Skeletal muscle tissue (tissue), 4 donors: Measurements from ENCODE around the gene SPTSSA. TPM values are rescaled to one million over a fixed set of nuclear protein-coding genes. Genes with fewer than 3 reads are reported as not detected.

Experiments
- H3K27ac ChIP-seq: one replicate; pipeline ENCODE4 v1.7.0; 2013; ENCODE audit warnings: mild to moderate bottlenecking, low read depth, low read length, inconsistent platforms
- H3K27me3 ChIP-seq, 3 donors: one replicate each; pipeline ENCODE4 v1.7.0; 2013; ENCODE audit warnings: low read length in 3 of 3; ENCODE audit not compliant: control insufficient read depth in 3 of 3, insufficient read depth in 3 of 3
- H3K36me3 ChIP-seq, 3 donors: one replicate each; pipeline ENCODE4 v1.7.0; 2013; ENCODE audit warnings: low read length in 3 of 3; ENCODE audit not compliant: control insufficient read depth in 3 of 3, insufficient read depth in 3 of 3
- H3K4me1 ChIP-seq, 3 donors: one replicate each; pipeline ENCODE4 v1.7.0; 2013; ENCODE audit warnings: low read length in 3 of 3, mild to moderate bottlenecking in 3 of 3; ENCODE audit not compliant: control insufficient read depth in 3 of 3, insufficient read depth in 3 of 3
- H3K4me3 ChIP-seq, 3 donors: one replicate each; pipeline ENCODE4 v1.7.0; 2013; ENCODE audit warnings: low read length in 3 of 3
- H3K9ac ChIP-seq, 3 donors: one replicate each; pipeline ENCODE4 v1.7.0; 2013; ENCODE audit warnings: low read length in 3 of 3, mild to moderate bottlenecking in 3 of 3, moderate library complexity in 2 of 3, low read depth in 1 of 3
- H3K9me3 ChIP-seq, 3 donors: one replicate each; pipeline ENCODE4 v1.7.0; 2013; ENCODE audit warnings: low read length in 3 of 3; ENCODE audit not compliant: control insufficient read depth in 3 of 3
- total RNA-seq: library from RNA; depleted of rRNA; stranded (reverse); fragments of >200 nt; gene quantifications from one replicate; pipeline ENCODE4 v1.2.3, GENCODE V29; 2014
- donor health status: Osteomylitis.

Gene SPTSSA
- total RNA-seq, 1 donor from 2014 or later = 9.9 TPM

- Histone ChIP-seq H3K36me3 (peaks cover 0 to 5% (median 3%) of the 10 kb centered on the region in 3 donors), H3K27ac (no peak overlapping the region), H3K4me3 (no peak overlapping the region), H3K4me1 (peaks cover 10 to 21% (median 20%) of the 10 kb centered on the region in 3 donors), H3K27me3 (no peaks in the 10 kb centered on the region), H3K9ac (no peak overlapping the region), H3K9me3 (no peaks in the 10 kb centered on the region)
These were observed 4.9 kb downstream of the SPTSSA start for GRCh38 chr14:34457186-34457585.

GRCh38 chr14:34453226-34453625 is 8.8 kb downstream of the SPTSSA start:
- H3K4me1 ChIP-seq = peaks cover 5 to 7% (median 5%) of the 10 kb centered on the region in 3 donors
- no peak overlapping the region for H3K9ac ChIP-seq
- no peak overlapping the region for H3K27ac ChIP-seq
- H3K4me3 ChIP-seq = no peak overlapping the region
- H3K27me3 ChIP-seq = no peaks in the 10 kb centered on the region
- peaks cover 0 to 5% (median 3%) of the 10 kb centered on the region in 3 donors for H3K36me3 ChIP-seq
- no peaks in the 10 kb centered on the region for H3K9me3 ChIP-seq

GRCh38 chr14:34452258-34452822 is 9.7 kb downstream of the SPTSSA start:
- H3K4me1 ChIP-seq = peaks cover 5 to 7% (median 5%) of the 10 kb centered on the region in 3 donors
- no peaks in the 10 kb centered on the region for H3K27me3 ChIP-seq
- H3K27ac ChIP-seq = no peak overlapping the region
- H3K9ac ChIP-seq = no peak overlapping the region
- H3K36me3 ChIP-seq = peaks cover 0 to 5% (median 3%) of the 10 kb centered on the region in 3 donors
- no peak overlapping the region for H3K4me3 ChIP-seq
- H3K9me3 ChIP-seq = no peaks in the 10 kb centered on the region

GRCh38 chr14:34450958-34451357 is 11.1 kb downstream of the SPTSSA start:
- Histone ChIP-seq H3K27ac (no peak overlapping the region), H3K36me3 (peaks cover 0 to 5% (median 3%) of the 10 kb centered on the region in 3 donors), H3K4me3 (no peak overlapping the region), H3K9ac (no peak overlapping the region), H3K4me1 (peaks cover 5 to 7% (median 5%) of the 10 kb centered on the region in 3 donors), H3K27me3 (no peaks in the 10 kb centered on the region), H3K9me3 (no peaks in the 10 kb centered on the region)

GRCh38 chr14:34450542-34450915 is 11.5 kb downstream of the SPTSSA start:
- Histone ChIP-seq H3K9me3 (no peaks in the 10 kb centered on the region), H3K27me3 (no peaks in the 10 kb centered on the region), H3K9ac (no peak overlapping the region), H3K27ac (no peak overlapping the region), H3K4me3 (no peak overlapping the region), H3K36me3 (peaks cover 0 to 5% (median 2%) of the 10 kb centered on the region in 3 donors), H3K4me1 (peaks cover 5 to 7% (median 5%) of the 10 kb centered on the region in 3 donors)

- Histone ChIP-seq H3K27ac (no peak overlapping the region), H3K27me3 (no peaks in the 10 kb centered on the region), H3K9ac (no peak overlapping the region), H3K4me1 (peaks cover 5 to 7% (median 5%) of the 10 kb centered on the region in 3 donors), H3K36me3 (peaks cover 0 to 5% (median 0%) of the 10 kb centered on the region in 3 donors), H3K4me3 (no peak overlapping the region), H3K9me3 (no peaks in the 10 kb centered on the region)
These were observed 12.1 kb downstream of the SPTSSA start for GRCh38 chr14:34449819-34450541.

- Histone ChIP-seq H3K9me3 (no peaks in the 10 kb centered on the region), H3K4me1 (peaks cover 0 to 2% (median 0%) of the 10 kb centered on the region in 3 donors), H3K27ac (no peak overlapping the region), H3K9ac (no peak overlapping the region), H3K4me3 (no peak overlapping the region), H3K36me3 (no peaks in the 10 kb centered on the region), H3K27me3 (no peaks in the 10 kb centered on the region)
These were observed 22.9 kb downstream of the SPTSSA start for GRCh38 chr14:34439090-34439489.

GRCh38 chr14:34438438-34438837 is 23.6 kb downstream of the SPTSSA start:
- H3K4me1 ChIP-seq = peaks cover 0 to 2% (median 0%) of the 10 kb centered on the region in 3 donors
- H3K9me3 ChIP-seq = no peaks in the 10 kb centered on the region
- no peak overlapping the region for H3K4me3 ChIP-seq
- H3K9ac ChIP-seq = no peak overlapping the region
- no peak overlapping the region for H3K27ac ChIP-seq
- H3K36me3 ChIP-seq = no peaks in the 10 kb centered on the region
- H3K27me3 ChIP-seq = no peaks in the 10 kb centered on the region

GRCh38 chr14:34437729-34438080 is 24.3 kb downstream of the SPTSSA start:
- Histone ChIP-seq H3K9me3 (no peaks in the 10 kb centered on the region), H3K4me3 (no peak overlapping the region), H3K36me3 (no peaks in the 10 kb centered on the region), H3K4me1 (peaks cover 0 to 2% (median 0%) of the 10 kb centered on the region in 3 donors), H3K9ac (no peak overlapping the region), H3K27me3 (no peaks in the 10 kb centered on the region), H3K27ac (no peak overlapping the region)

- H3K9ac ChIP-seq = no peak overlapping the region
- H3K4me3 ChIP-seq = no peak overlapping the region
- H3K27ac ChIP-seq = no peak overlapping the region
- H3K9me3 ChIP-seq = no peaks in the 10 kb centered on the region
- H3K27me3 ChIP-seq = no peaks in the 10 kb centered on the region
- H3K4me1 ChIP-seq = peaks cover 0 to 2% (median 2%) of the 10 kb centered on the region in 3 donors
- no peaks in the 10 kb centered on the region for H3K36me3 ChIP-seq
These were observed 24.9 kb downstream of the SPTSSA start for GRCh38 chr14:34436960-34437728.
